Psoas muscle (tissue), 8 donors: ENCODE results near the gene CDH4. TPM values are rescaled to one million over a fixed set of nuclear protein-coding genes. Genes with fewer than 3 reads are reported as not detected.

Experiments
- ATAC-seq, 4 donors: fragments of 200-7000 bp; cut with Tn5 transposase; one replicate each; pipeline ENCODE4 v1.9.1; 2020; ENCODE audit warnings: moderate library complexity in 3 of 4, mild to moderate bottlenecking in 2 of 4
- DNase-seq, 2 donors: peaks; one replicate each; pipeline ENCODE4 v3.0.0-alpha.2; 2020
- H3K27ac ChIP-seq: fragments of 200-600 bp; one replicate; pipeline ENCODE4 v1.8.0; 2022
- H3K27me3 ChIP-seq, 3 donors: fragments of 200-600 bp in 1 of 3; one replicate each; pipeline versions ENCODE4 v1.6.1 to v1.8.0; 2013 to 2022; ENCODE audit warnings: low read length in 2 of 3, mild to moderate bottlenecking in 2 of 3, moderate library complexity in 1 of 3; ENCODE audit not compliant: insufficient read depth in 3 of 3
- H3K36me3 ChIP-seq, 2 donors: fragments of 200-600 bp in 1 of 2; one replicate each; pipeline versions ENCODE4 v1.6.1 to v1.8.0; 2013 to 2022; ENCODE audit warnings: low read depth in 1 of 2, mild to moderate bottlenecking in 1 of 2, moderate library complexity in 1 of 2; ENCODE audit not compliant: insufficient read depth in 1 of 2
- H3K4me1 ChIP-seq: fragments of 200-600 bp; one replicate; pipeline ENCODE4 v1.8.0; 2022
- H3K4me3 ChIP-seq: fragments of 200-600 bp; one replicate; pipeline ENCODE4 v1.8.0; 2022; ENCODE audit warnings: mild to moderate bottlenecking
- H3K9me3 ChIP-seq: fragments of 200-600 bp; one replicate; pipeline ENCODE4 v1.8.0; 2022
- WGBS, 3 donors: extraction: QIAGEN DNeasy Blood & Tissue Kit; methylation state at CpG; one replicate each; pipeline versions ENCODE4 v1.1.6 to v1.1.7; 2013; 5-methylcytosine and 5-hydroxymethylcytosine counted together
- intact Hi-C, 2 donors: fragments of 100-400 bp; cut with DNase I; formaldehyde crosslinking; loops; one replicate each; pipeline versions ENCODE4 v1.11.0 to v1.14.2; 2022
- polyA plus RNA-seq, 3 donors: library from polyadenylated mRNA; stranded (reverse); fragments of 200-250 nt; gene quantifications; one replicate each; pipeline ENCODE4 v1.2.3, GENCODE V29; 2013
- total RNA-seq, 4 donors: library from RNA; stranded (reverse); fragmentation: NEBNext Ultra II Directional in 2 of 4; extraction: Animal tissue kit (Norgen Biotek cat#: 25700) in 2 of 4; gene quantifications; one replicate each; pipeline versions ENCODE4 v1.2.1 to v1.2.4, GENCODE V29; 2021 to 2023
- TF ChIP-seq, protein P1 (sequence below): fragments of 200-600 bp; IDR thresholded peaks from one replicate; pipeline ENCODE4 v1.8.0; 2022; ENCODE audit warnings: antibody characterized with exemption
- donor health status: healthy with polysubstance abuse.
- donor health status: DM: no; HTN: no; CAD: no; lungs with moderate emphysema.
- donor health status: Bipolar disorder and iron deficiency.
- donor health status: healthy.
- donor health status: DM: yes; HTN: yes; CAD: no.
- donor health status: DM: no; HTN: no; CAD: no.
- donor health status: DM: no; HTN: no; CAD: no.
- donor health status: DM: yes; HTN: yes; CAD: no.

CDH4 gene
- total and polyA plus RNA-seq, 7 donors: 0.26 to 1.0 (median 0.34) TPM

DNA sequence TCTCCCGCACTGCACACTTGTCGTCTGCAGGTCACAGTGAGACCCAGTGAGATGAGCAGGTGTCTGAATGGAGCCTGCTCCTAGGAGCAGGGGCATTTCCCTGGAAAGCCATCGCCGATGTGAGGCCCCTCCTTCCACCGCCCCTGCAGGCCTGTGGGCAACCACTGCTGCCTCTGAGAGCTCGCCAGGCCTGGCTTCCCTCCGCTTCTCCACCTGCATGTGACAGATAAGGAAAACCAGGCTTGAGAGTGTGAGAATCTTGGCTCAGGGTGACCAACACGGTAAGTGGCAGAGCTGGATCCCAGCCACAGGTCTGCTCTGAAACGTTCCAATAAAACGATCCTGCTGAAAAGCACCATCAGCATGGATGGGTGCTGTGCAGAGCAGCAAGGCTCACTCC is 332.8 kb downstream of the CDH4 start:
- 34 to 42% (median 36%) methylated on average over 10 of the region's 10 CpGs for WGBS, 3 donors
- no peak overlapping the region for H3K27ac ChIP-seq
- H3K36me3 ChIP-seq: no peaks in the 10 kb centered on the region
- ATAC-seq (no peak), DNase-seq (peak in 1 of 2 donors; percentile 32)
- no peak overlapping the region for H3K4me3 ChIP-seq
- H3K4me1 ChIP-seq: no peaks in the 10 kb centered on the region
- TF ChIP-seq, protein P1, sequence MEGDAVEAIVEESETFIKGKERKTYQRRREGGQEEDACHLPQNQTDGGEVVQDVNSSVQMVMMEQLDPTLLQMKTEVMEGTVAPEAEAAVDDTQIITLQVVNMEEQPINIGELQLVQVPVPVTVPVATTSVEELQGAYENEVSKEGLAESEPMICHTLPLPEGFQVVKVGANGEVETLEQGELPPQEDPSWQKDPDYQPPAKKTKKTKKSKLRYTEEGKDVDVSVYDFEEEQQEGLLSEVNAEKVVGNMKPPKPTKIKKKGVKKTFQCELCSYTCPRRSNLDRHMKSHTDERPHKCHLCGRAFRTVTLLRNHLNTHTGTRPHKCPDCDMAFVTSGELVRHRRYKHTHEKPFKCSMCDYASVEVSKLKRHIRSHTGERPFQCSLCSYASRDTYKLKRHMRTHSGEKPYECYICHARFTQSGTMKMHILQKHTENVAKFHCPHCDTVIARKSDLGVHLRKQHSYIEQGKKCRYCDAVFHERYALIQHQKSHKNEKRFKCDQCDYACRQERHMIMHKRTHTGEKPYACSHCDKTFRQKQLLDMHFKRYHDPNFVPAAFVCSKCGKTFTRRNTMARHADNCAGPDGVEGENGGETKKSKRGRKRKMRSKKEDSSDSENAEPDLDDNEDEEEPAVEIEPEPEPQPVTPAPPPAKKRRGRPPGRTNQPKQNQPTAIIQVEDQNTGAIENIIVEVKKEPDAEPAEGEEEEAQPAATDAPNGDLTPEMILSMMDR: no peak
- intact Hi-C loops: no loop called here
- no peaks in the 10 kb centered on the region for H3K9me3 ChIP-seq
- H3K27me3 ChIP-seq: peaks cover 0 to 2% (median 0%) of the 10 kb centered on the region in 3 donors

- 97 to 100% (median 98%) methylated on average over 2 of the region's 2 CpGs for WGBS, 3 donors
- Histone ChIP-seq H3K9me3 (no peaks in the 10 kb centered on the region), H3K36me3 (no peaks in the 10 kb centered on the region), H3K27ac (no peak overlapping the region), H3K27me3 (peaks cover 0 to 2% (median 0%) of the 10 kb centered on the region in 3 donors), H3K4me1 (no peaks in the 10 kb centered on the region), H3K4me3 (no peak overlapping the region)
- ATAC-seq (no peak), DNase-seq (no peak)
- TF ChIP-seq, protein P1: no peak
- intact Hi-C loops: no loop called here
These were observed 333.7 kb downstream of the CDH4 start for GRCh38 chr20:61585764-61586163.

GRCh38 chr20:61587036-61587435 is 335.0 kb downstream of the CDH4 start:
- 89 to 91% (median 90%) methylated on average over 7 of the region's 7 CpGs for WGBS, 3 donors
- no peak overlapping the region for H3K4me3 ChIP-seq
- intact Hi-C loops: no loop called here
- DNase-seq (peak in 1 of 2 donors; percentile 12), ATAC-seq (no peak)
- peaks cover 0 to 2% (median 0%) of the 10 kb centered on the region in 3 donors for H3K27me3 ChIP-seq
- no peaks in the 10 kb centered on the region for H3K36me3 ChIP-seq
- H3K27ac ChIP-seq: no peak overlapping the region
- H3K9me3 ChIP-seq: peaks cover 10% of the 10 kb centered on the region
- H3K4me1 ChIP-seq: no peaks in the 10 kb centered on the region
- TF ChIP-seq, protein P1: no peak

GRCh38 chr20:61587681-61588289 is 335.7 kb downstream of the CDH4 start:
- Histone ChIP-seq H3K4me3 (no peak overlapping the region), H3K9me3 (peaks cover 13% of the 10 kb centered on the region), H3K36me3 (no peaks in the 10 kb centered on the region), H3K4me1 (no peaks in the 10 kb centered on the region), H3K27ac (no peak overlapping the region), H3K27me3 (peaks cover 0 to 2% (median 0%) of the 10 kb centered on the region in 3 donors)
- ATAC-seq (no peak), DNase-seq (peak in 1 of 2 donors; percentile 3)
- 52 to 69% (median 53%) methylated on average over 16 of the region's 16 CpGs for WGBS, 3 donors
- TF ChIP-seq, protein P1: no peak
- intact Hi-C loops: no loop called here
